Effector memory CD8-positive, alpha-beta T cell (primary cell): ENCODE measurements around the gene SLC26A4.

ENCODE experiments used
- ATAC-seq: fragments of 150-1000 bp; cut with Tn5 transposase; replicated peaks from 2 replicates; pipeline ENCODE4 v1.10.0; 2021; ENCODE audit warnings: mild to moderate bottlenecking, moderate library complexity
- DNase-seq, 3 experiments: peaks; one replicate each; pipeline ENCODE4 v3.0.0; 2021
- H3K27ac Mint-ChIP-seq, 2 donors: one replicate each; pipeline ENCODE4 v1.8.0; 2022; ENCODE audit warnings: mild to moderate bottlenecking in 2 of 2, mixed read lengths in 2 of 2, moderate library complexity in 2 of 2
- H3K27me3 Mint-ChIP-seq, 2 donors: one replicate each; pipeline ENCODE4 v1.8.0; 2022; ENCODE audit warnings: mixed read lengths in 2 of 2
- H3K36me3 Mint-ChIP-seq: one replicate; pipeline ENCODE4 v1.8.0; 2022; ENCODE audit warnings: mild to moderate bottlenecking, moderate library complexity, mixed read lengths; ENCODE audit not compliant: insufficient read depth
- H3K4me1 Mint-ChIP-seq, 2 donors: one replicate each; pipeline ENCODE4 v1.8.0; 2022; ENCODE audit warnings: low read depth in 2 of 2, mixed read lengths in 2 of 2
- H3K4me3 Mint-ChIP-seq, 2 donors: one replicate each; pipeline ENCODE4 v1.8.0; 2022; ENCODE audit warnings: mild to moderate bottlenecking in 2 of 2, mixed read lengths in 2 of 2, moderate library complexity in 2 of 2
- H3K9me3 Mint-ChIP-seq, 2 donors: one replicate each; pipeline ENCODE4 v1.8.0; 2022; ENCODE audit warnings: mixed read lengths in 2 of 2

Gene SLC26A4

GRCh38 chr7:107758667-107759066, 98.0 kb downstream of the SLC26A4 start:
- H3K4me1 Mint-ChIP-seq, result peaks cover 11 to 13% of the 10 kb centered on the region in 2 donors
- H3K9me3 Mint-ChIP-seq, result no peaks in the 10 kb centered on the region
- peak overlapping the region; percentile 72 to 81 for H3K27ac Mint-ChIP-seq
- H3K4me3 Mint-ChIP-seq, result no peak overlapping the region
- H3K36me3 Mint-ChIP-seq, result peaks cover 66% of the 10 kb centered on the region
- ATAC-seq (peak; percentile 56), DNase-seq (no peak)
- H3K27me3 Mint-ChIP-seq, result no peaks in the 10 kb centered on the region

- DNase-seq, result no peak
- Mint-ChIP-seq H3K4me3 (no peak overlapping the region), H3K4me1 (peaks cover 4 to 10% of the 10 kb centered on the region in 2 donors)
Measured at GRCh38 chr7:107767391-107767790, 106.8 kb downstream of the SLC26A4 start.

More at GRCh38 chr7:107767391-107767790, 106.8 kb downstream of the SLC26A4 start:
- Mint-ChIP-seq H3K27ac (no peak overlapping the region), H3K27me3 (no peaks in the 10 kb centered on the region), H3K9me3 (no peaks in the 10 kb centered on the region), H3K36me3 (peaks cover 5% of the 10 kb centered on the region)
- ATAC-seq, result no peak
